ENCODE data around the gene RBM12.

The RBM12 gene

DNA sequence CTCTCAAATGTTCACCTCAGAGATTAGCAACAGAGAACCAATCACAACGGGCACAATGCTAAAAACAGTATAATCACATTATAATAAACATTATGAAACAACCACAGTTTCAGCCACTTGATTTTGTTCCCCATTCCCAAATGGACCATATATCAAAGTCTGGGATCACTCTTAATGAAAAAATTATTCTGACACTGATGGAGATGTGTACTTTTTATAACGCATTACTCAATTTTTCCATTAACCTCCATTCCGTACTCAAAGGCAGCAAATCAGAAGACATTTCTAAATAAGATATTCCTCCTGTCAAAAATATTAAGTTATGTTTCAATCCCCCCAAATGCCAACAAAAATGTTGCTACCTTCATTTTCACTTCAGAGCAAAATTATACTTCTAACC, 2.8 kb downstream of the RBM12 start:
- H3K4me1 ChIP-seq (ENCODE audit: control insufficient read depth, insufficient read depth, low read length): peaks cover 21% of the 10 kb centered on the region

More for the DNA sequence above, 2.8 kb downstream of the RBM12 start:
- H3K27ac ChIP-seq (ENCODE audit: extremely low read depth, low read depth, low read length): no peak overlapping the region
- H3K36me3 ChIP-seq (ENCODE audit: control insufficient read depth in 2 of 2, insufficient read depth in 1 of 2, low read length in 2 of 2): peaks cover 0 to 5% of the 10 kb centered on the region in 2 experiments; a peak in 1 of 3 replicates
- ChIA-PET CTCF (interaction anchor here (1.2 kb wide), 1 partner anchor 42 kb away, joined by 3 read pairs; no protein-coding TSS in a partner anchor), POLR2A (no interaction called here)
- peak overlapping the region; percentile 20 for H3K4me3 ChIP-seq (ENCODE audit: low read depth, low read length)
- H3K9me3 ChIP-seq (ENCODE audit: control insufficient read depth, insufficient read depth, low read depth, low read length): no peaks in the 10 kb centered on the region
- no peak for TF ChIP-seq SCRT2 (tag by site-specific recombination; IDR thresholded peaks at IDR 0.05)
- no peak for TF ChIP-seq BCL11B (tag by site-specific recombination; IDR thresholded peaks at IDR 0.05; ENCODE audit: low read depth)
- TF ChIP-seq, protein P1, sequence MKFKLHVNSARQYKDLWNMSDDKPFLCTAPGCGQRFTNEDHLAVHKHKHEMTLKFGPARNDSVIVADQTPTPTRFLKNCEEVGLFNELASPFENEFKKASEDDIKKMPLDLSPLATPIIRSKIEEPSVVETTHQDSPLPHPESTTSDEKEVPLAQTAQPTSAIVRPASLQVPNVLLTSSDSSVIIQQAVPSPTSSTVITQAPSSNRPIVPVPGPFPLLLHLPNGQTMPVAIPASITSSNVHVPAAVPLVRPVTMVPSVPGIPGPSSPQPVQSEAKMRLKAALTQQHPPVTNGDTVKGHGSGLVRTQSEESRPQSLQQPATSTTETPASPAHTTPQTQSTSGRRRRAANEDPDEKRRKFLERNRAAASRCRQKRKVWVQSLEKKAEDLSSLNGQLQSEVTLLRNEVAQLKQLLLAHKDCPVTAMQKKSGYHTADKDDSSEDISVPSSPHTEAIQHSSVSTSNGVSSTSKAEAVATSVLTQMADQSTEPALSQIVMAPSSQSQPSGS (tag by site-specific recombination; IDR thresholded peaks at IDR 0.05; ENCODE audit: low read depth): no peak
- no peak for TF ChIP-seq TRIM28 (IDR thresholded peaks at IDR 0.05; ENCODE audit: borderline replicate concordance, low read length)
- TF ChIP-seq ZNF140 (tag by site-specific recombination; IDR thresholded peaks at IDR 0.05): no peak
- TF ChIP-seq ZNF585B (tag by site-specific recombination; IDR thresholded peaks at IDR 0.05): no peak
- TF ChIP-seq ZNF692 (tag by site-specific recombination; IDR thresholded peaks at IDR 0.05): no peak
- no peak for TF ChIP-seq ZSCAN5A (tag by site-specific recombination; IDR thresholded peaks at IDR 0.05)
- TF ChIP-seq ZNF433 (tag by site-specific recombination; IDR thresholded peaks at IDR 0.05; ENCODE audit: low read depth): no peak
- TF ChIP-seq ZBTB10 (tag by site-specific recombination; IDR thresholded peaks at IDR 0.05): no peak
- TF ChIP-seq ZNF114 (tag by site-specific recombination; IDR thresholded peaks at IDR 0.05): no peak
- no peak for TF ChIP-seq ZNF645 (tag by site-specific recombination; IDR thresholded peaks at IDR 0.05)

All from HEK293 (cell line).